ENCODE measurements around the gene MAST3. TPM values are rescaled to one million over a fixed set of nuclear protein-coding genes. Genes with fewer than 3 reads are reported as not detected.

MAST3 gene
- total and polyA plus RNA-seq, 2 of the 13 experiments (the other 11 are each of a cell fraction or from before 2014, with no cell fraction given): 4.1 to 4.6 TPM

- no peak overlapping the region for H2AFZ ChIP-seq (ENCODE audit: low read length)
- no peak for FAIRE-seq
- POLR2A ChIA-PET: interaction anchor here (0.7 to 1.4 kb wide), 2 partner anchors 34 to 194 kb away, joined by 3 read pairs; no protein-coding TSS in a partner anchor
Observed at GRCh38 chr19:18190278-18190677, 92.7 kb downstream of the MAST3 start.

GRCh38 chr19:18191640-18192062 is 94.1 kb downstream of the MAST3 start:
- Histone ChIP-seq H3K4me2 (ENCODE audit: low read depth, low read length) (peak overlapping the region; percentile 91), H3K9me3 (ENCODE audit: low read length) (no peaks in the 10 kb centered on the region), H3K4me1 (ENCODE audit: insufficient read depth, low read length) (peaks cover 37% of the 10 kb centered on the region), H3K9ac (ENCODE audit: insufficient read depth, low read depth, low read length) (peak overlapping the region; percentile 59), H3K36me3 (replicated peaks in 1 of 2; ENCODE audit: control insufficient read depth in 1 of 2, insufficient read depth in 2 of 2, low read length in 2 of 2) (peaks cover 2 to 8% of the 10 kb centered on the region in 2 experiments; a peak in 2 of 5 replicates), H3K27ac (ENCODE audit: extremely low read length, insufficient read depth, low read length) (peak overlapping the region; percentile 25), H3K79me2 (ENCODE audit: insufficient read depth, low read length) (peaks cover 7% of the 10 kb centered on the region), H3K27me3 (ENCODE audit: control insufficient read depth in 1 of 2, insufficient read depth in 2 of 2, low read length in 2 of 2) (no peaks in the 10 kb centered on the region; a peak in 1 of 5 replicates), H2AFZ (ENCODE audit: low read length) (no peak overlapping the region), H3K4me3 (replicated peaks in 1 of 3; ENCODE audit: insufficient read depth in 1 of 3, low read depth in 2 of 3, low read length in 3 of 3) (peak overlapping the region; percentile 64 to 73 (median 70)), H4K20me1 (ENCODE audit: insufficient read depth, low read length) (no peaks in the 10 kb centered on the region)
- 44% methylated on average over 5 of the region's 5 CpGs for WGBS (ENCODE audit: low lambda C conversion rate)
- ATAC-seq (no peak), FAIRE-seq (no peak), DNase-seq (ENCODE audit: low spot score) (no peak)
- POLR2A ChIA-PET: interaction anchor here (0.7 to 2.7 kb wide), 11 partner anchors 13 to 173 kb away, joined by 3 to 27 read pairs (median 4); partner anchors contain the start of genes IQCN, PIK3R2 and RAB3A
- CTCF ChIA-PET (ENCODE audit: low intra/inter-chr PET ratio, low total read pairs): no interaction called here
- in situ Hi-C loops (cut with HindIII; ENCODE audit: extremely low pct_ligation_motif_present, low pct_unique_long_range_greater_than_20kb): no loop called here
- no TSS peak for BruUV-seq (replicated peaks)
- intact Hi-C loops (cut with micrococcal nuclease; ENCODE audit: unreplicated experiment): no loop called here
- TF ChIP-seq ZNF724P (CRISPR knock-in tag; IDR thresholded peaks at IDR 0.05; ENCODE audit: borderline replicate concordance) (no peak), ATF3 (CRISPR knock-in tag; IDR thresholded peaks at IDR 0.05) (no peak), ZNF367 (CRISPR knock-in tag; IDR thresholded peaks at IDR 0.05; ENCODE audit: borderline replicate concordance) (no peak), MXD4 (CRISPR knock-in tag; IDR thresholded peaks at IDR 0.05) (no peak), NR2F2 (IDR thresholded peaks at IDR 0.05; ENCODE audit: borderline replicate concordance, low read depth) (no peak), THRA (CRISPR knock-in tag; IDR thresholded peaks at IDR 0.05; ENCODE audit: borderline replicate concordance) (no peak), PHB2 (IDR thresholded peaks at IDR 0.05; ENCODE audit: partially characterized antibody) (no peak), NFE2 (CRISPR knock-in tag; IDR thresholded peaks at IDR 0.05) (no peak), SKIL (CRISPR knock-in tag; IDR thresholded peaks at IDR 0.05; ENCODE audit: borderline replicate concordance) (no peak), SMAD3 (CRISPR knock-in tag; IDR thresholded peaks at IDR 0.05) (no peak), GATAD1 (CRISPR knock-in tag; IDR thresholded peaks at IDR 0.05) (no peak), EZH2 (conservative IDR thresholded peaks at IDR 0.05; ENCODE audit: low read depth, low read length) (no peak), MTA3 (CRISPR knock-in tag; IDR thresholded peaks at IDR 0.05) (no peak), POLR2A (IDR thresholded peaks at IDR 0.05; ENCODE audit: insufficient read depth in 1 of 2, low read depth in 2 of 2, low read length in 2 of 2) (no peak)

More at GRCh38 chr19:18190278-18190677, 92.7 kb downstream of the MAST3 start:
- Histone ChIP-seq H4K20me1 (ENCODE audit: insufficient read depth, low read length) (no peaks in the 10 kb centered on the region), H3K27me3 (ENCODE audit: control insufficient read depth in 1 of 2, insufficient read depth in 2 of 2, low read length in 2 of 2) (no peaks in the 10 kb centered on the region; a peak in 1 of 5 replicates), H3K9me3 (ENCODE audit: low read length) (no peaks in the 10 kb centered on the region), H3K79me2 (ENCODE audit: insufficient read depth, low read length) (peaks cover 7% of the 10 kb centered on the region), H3K9ac (ENCODE audit: insufficient read depth, low read depth, low read length) (no peak overlapping the region), H3K4me1 (ENCODE audit: insufficient read depth, low read length) (peaks cover 45% of the 10 kb centered on the region), H3K36me3 (replicated peaks in 1 of 2; ENCODE audit: control insufficient read depth in 1 of 2, insufficient read depth in 2 of 2, low read length in 2 of 2) (no peaks in the 10 kb centered on the region; a peak in 1 of 5 replicates), H3K4me2 (ENCODE audit: low read depth, low read length) (peak overlapping the region; percentile 66), H3K27ac (ENCODE audit: extremely low read length, insufficient read depth, low read length) (no peak overlapping the region), H3K4me3 (replicated peaks in 1 of 3; ENCODE audit: insufficient read depth in 1 of 3, low read depth in 2 of 3, low read length in 3 of 3) (peak overlapping the region in 2 of 3 experiments; percentile 8 to 54; a peak in 3 of 6 replicates)
- TF ChIP-seq ZNF121 (CRISPR knock-in tag; IDR thresholded peaks at IDR 0.05) (peak; percentile 93), ZMYM2 (CRISPR knock-in tag; IDR thresholded peaks at IDR 0.05) (0 out of 2 replicates have a peak, but pooled peaks have one; percentile 6), SNRNP70 (IDR thresholded peaks at IDR 0.05; ENCODE audit: low read depth, low read length) (no peak)
- ATAC-seq: no peak
- no TSS peak for BruUV-seq (replicated peaks)
- DNase-seq (ENCODE audit: low spot score): no peak
- WGBS (ENCODE audit: low lambda C conversion rate): 16% methylated on average over 4 of the region's 4 CpGs
- in situ Hi-C loops (cut with HindIII; ENCODE audit: extremely low pct_ligation_motif_present, low pct_unique_long_range_greater_than_20kb): no loop called here
- CTCF ChIA-PET (ENCODE audit: low intra/inter-chr PET ratio, low total read pairs): no interaction called here
- intact Hi-C loops (cut with micrococcal nuclease; ENCODE audit: unreplicated experiment): no loop called here

Measured in HepG2 (cell line).